Measurements from ENCODE around the gene ISG20.
A peak's percentile ranks its signal among the peaks of the same experiment; 100 is the strongest.

ISG20 gene

GRCh38 chr15:88638626-88639372 lies at the start of gene ISG20:
ISG20 (plus strand) TSS chr15:88639016; CDS start chr15:88639367, 351 bp downstream.
- Histone ChIP-seq H3K9me3 (ENCODE audit: control insufficient read depth in 1 of 2, low read length in 2 of 2) (no peaks in the 10 kb centered on the region), H3K27me3 (ENCODE audit: low read depth, low read length) (no peaks in the 10 kb centered on the region), H3K27ac (ENCODE audit: low read length) (peak within 1 kb of the TSS; percentile 97), H3K36me3 (ENCODE audit: control insufficient read depth in 1 of 2, insufficient read depth in 2 of 2, low read length in 2 of 2) (no peaks in the 10 kb centered on the region), H3K4me1 (ENCODE audit: control insufficient read depth in 1 of 2, insufficient read depth in 2 of 2, low read length in 2 of 2) (peaks cover 15 to 24% of the 10 kb centered on the region in 2 donors), H3K4me3 (ENCODE audit: low read depth in 1 of 2, low read length in 2 of 2) (peak within 1 kb of the TSS; percentile 64 to 70)

- H3K4me1 ChIP-seq (ENCODE audit: control insufficient read depth in 1 of 2, insufficient read depth in 2 of 2, low read length in 2 of 2) = no peaks in the 10 kb centered on the region
These were observed 48.1 kb upstream of the ISG20 start for GRCh38 chr15:88590759-88591158.

DNA sequence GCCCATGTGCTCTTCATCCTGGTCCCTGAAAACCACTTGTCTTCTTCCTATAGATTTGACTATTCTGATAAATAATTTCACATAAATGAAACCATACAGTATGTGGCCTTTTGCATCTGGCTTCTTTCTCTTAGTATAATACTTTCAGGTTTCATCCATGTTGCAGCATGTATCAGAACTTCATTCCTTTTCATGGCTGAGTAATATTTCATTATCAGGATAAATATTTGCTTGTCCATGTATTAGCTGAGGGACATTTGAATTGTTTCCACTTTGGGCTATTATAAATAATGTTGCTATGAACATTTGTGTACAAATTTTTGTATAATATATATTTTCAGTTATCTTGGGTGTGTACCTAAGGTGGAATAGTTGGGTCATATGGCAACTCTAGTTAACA lies 47.4 kb upstream of the ISG20 start:
- H3K4me1 ChIP-seq (ENCODE audit: control insufficient read depth in 1 of 2, insufficient read depth in 2 of 2, low read length in 2 of 2) = no peaks in the 10 kb centered on the region
- H3K27me3 ChIP-seq (ENCODE audit: low read depth, low read length) = no peaks in the 10 kb centered on the region
- H3K27ac ChIP-seq (ENCODE audit: low read length) = no peak overlapping the region
- no peaks in the 10 kb centered on the region for H3K36me3 ChIP-seq (ENCODE audit: control insufficient read depth in 1 of 2, insufficient read depth in 2 of 2, low read length in 2 of 2)
- H3K4me3 ChIP-seq (ENCODE audit: low read depth in 1 of 2, low read length in 2 of 2) = no peak overlapping the region
- H3K9me3 ChIP-seq (ENCODE audit: control insufficient read depth in 1 of 2, low read length in 2 of 2) = no peaks in the 10 kb centered on the region

More at GRCh38 chr15:88590759-88591158, 48.1 kb upstream of the ISG20 start:
- H3K27ac ChIP-seq (ENCODE audit: low read length) = no peak overlapping the region
- no peaks in the 10 kb centered on the region for H3K36me3 ChIP-seq (ENCODE audit: control insufficient read depth in 1 of 2, insufficient read depth in 2 of 2, low read length in 2 of 2)
- H3K9me3 ChIP-seq (ENCODE audit: control insufficient read depth in 1 of 2, low read length in 2 of 2) = no peaks in the 10 kb centered on the region
- no peak overlapping the region for H3K4me3 ChIP-seq (ENCODE audit: low read depth in 1 of 2, low read length in 2 of 2)
- no peaks in the 10 kb centered on the region for H3K27me3 ChIP-seq (ENCODE audit: low read depth, low read length)

- peaks cover 39% of the 10 kb centered on the region for H3K27me3 ChIP-seq (ENCODE audit: low read depth, low read length)
- H3K9me3 ChIP-seq (ENCODE audit: control insufficient read depth in 1 of 2, low read length in 2 of 2) = no peaks in the 10 kb centered on the region
- H3K36me3 ChIP-seq (ENCODE audit: control insufficient read depth in 1 of 2, insufficient read depth in 2 of 2, low read length in 2 of 2) = no peaks in the 10 kb centered on the region
- no peak overlapping the region for H3K4me3 ChIP-seq (ENCODE audit: low read depth in 1 of 2, low read length in 2 of 2)
- H3K4me1 ChIP-seq (ENCODE audit: control insufficient read depth in 1 of 2, insufficient read depth in 2 of 2, low read length in 2 of 2) = peaks cover 0 to 22% of the 10 kb centered on the region in 2 donors
- no peak overlapping the region for H3K27ac ChIP-seq (ENCODE audit: low read length)
These were observed 34.9 kb upstream of the ISG20 start for GRCh38 chr15:88603885-88604284.

GRCh38 chr15:88604381-88605188 lies 34.2 kb upstream of the ISG20 start:
- H3K4me1 ChIP-seq (ENCODE audit: control insufficient read depth in 1 of 2, insufficient read depth in 2 of 2, low read length in 2 of 2) = peaks cover 0 to 22% of the 10 kb centered on the region in 2 donors
- H3K36me3 ChIP-seq (ENCODE audit: control insufficient read depth in 1 of 2, insufficient read depth in 2 of 2, low read length in 2 of 2) = no peaks in the 10 kb centered on the region
- H3K27ac ChIP-seq (ENCODE audit: low read length) = no peak overlapping the region
- H3K4me3 ChIP-seq (ENCODE audit: low read depth in 1 of 2, low read length in 2 of 2) = peak overlapping the region in 1 of 2 donors; percentile 37
- no peaks in the 10 kb centered on the region for H3K9me3 ChIP-seq (ENCODE audit: control insufficient read depth in 1 of 2, low read length in 2 of 2)
- H3K27me3 ChIP-seq (ENCODE audit: low read depth, low read length) = peaks cover 39% of the 10 kb centered on the region

DNA sequence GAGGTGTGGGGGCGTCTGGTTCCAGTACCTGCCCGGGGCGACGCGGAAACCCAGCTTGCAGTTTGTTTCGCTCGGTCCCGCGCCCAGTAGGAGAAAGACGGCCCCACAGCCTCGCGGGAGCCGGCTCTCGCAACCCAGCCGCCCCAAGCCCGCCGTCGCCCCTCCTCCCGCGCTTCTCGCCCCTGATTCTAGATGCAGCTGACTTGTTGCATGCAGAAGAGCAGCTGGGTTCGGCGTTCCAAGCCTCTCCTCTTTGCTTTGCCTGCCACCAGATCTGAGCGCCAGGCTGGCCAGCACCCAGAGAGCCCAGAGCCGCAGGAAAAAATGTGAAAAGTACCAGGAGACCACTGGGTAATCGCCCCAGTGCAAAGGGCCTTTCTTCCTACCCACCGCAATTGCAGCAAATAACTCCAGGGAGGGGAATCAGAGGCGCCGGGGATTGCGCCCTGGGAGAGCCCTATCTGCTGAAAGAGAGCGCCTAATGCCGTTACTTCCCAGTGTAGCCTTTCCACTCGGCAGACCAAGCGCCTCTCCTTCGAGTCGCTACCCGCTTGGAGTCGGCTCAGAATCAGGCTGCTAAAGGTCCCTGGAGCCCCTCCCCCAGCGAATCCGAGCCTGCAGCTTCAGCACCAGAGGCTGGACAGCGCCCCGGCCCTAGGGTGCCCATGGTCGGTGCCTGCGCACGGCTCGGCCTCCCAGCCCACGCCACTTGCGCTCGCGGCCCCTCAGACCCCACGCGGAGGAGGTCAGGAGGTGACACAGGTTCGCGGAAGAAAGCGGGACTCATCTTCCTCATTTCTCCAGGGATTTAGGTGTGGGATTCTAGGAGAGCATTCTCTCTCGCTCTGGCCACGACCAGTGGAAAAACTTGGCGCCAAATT lies 33.4 kb upstream of the ISG20 start:
- no peak overlapping the region for H3K27ac ChIP-seq (ENCODE audit: low read length)

GRCh38 chr15:88606070-88606794 lies 32.6 kb upstream of the ISG20 start:
- Histone ChIP-seq H3K9me3 (ENCODE audit: control insufficient read depth in 1 of 2, low read length in 2 of 2) (no peaks in the 10 kb centered on the region), H3K36me3 (ENCODE audit: control insufficient read depth in 1 of 2, insufficient read depth in 2 of 2, low read length in 2 of 2) (no peaks in the 10 kb centered on the region), H3K27ac (ENCODE audit: low read length) (no peak overlapping the region), H3K4me1 (ENCODE audit: control insufficient read depth in 1 of 2, insufficient read depth in 2 of 2, low read length in 2 of 2) (peaks cover 0 to 22% of the 10 kb centered on the region in 2 donors), H3K27me3 (ENCODE audit: low read depth, low read length) (peaks cover 39% of the 10 kb centered on the region), H3K4me3 (ENCODE audit: low read depth in 1 of 2, low read length in 2 of 2) (peak overlapping the region in 1 of 2 donors; percentile 37)

More for the DNA sequence above, 33.4 kb upstream of the ISG20 start:
- peaks cover 39% of the 10 kb centered on the region for H3K27me3 ChIP-seq (ENCODE audit: low read depth, low read length)
- peak overlapping the region in 1 of 2 donors; percentile 37 for H3K4me3 ChIP-seq (ENCODE audit: low read depth in 1 of 2, low read length in 2 of 2)
- no peaks in the 10 kb centered on the region for H3K9me3 ChIP-seq (ENCODE audit: control insufficient read depth in 1 of 2, low read length in 2 of 2)
- no peaks in the 10 kb centered on the region for H3K36me3 ChIP-seq (ENCODE audit: control insufficient read depth in 1 of 2, insufficient read depth in 2 of 2, low read length in 2 of 2)
- peaks cover 0 to 22% of the 10 kb centered on the region in 2 donors for H3K4me1 ChIP-seq (ENCODE audit: control insufficient read depth in 1 of 2, insufficient read depth in 2 of 2, low read length in 2 of 2)

- Histone ChIP-seq H3K4me3 (ENCODE audit: low read depth in 1 of 2, low read length in 2 of 2) (no peak overlapping the region), H3K27me3 (ENCODE audit: low read depth, low read length) (peaks cover 33% of the 10 kb centered on the region), H3K4me1 (ENCODE audit: control insufficient read depth in 1 of 2, insufficient read depth in 2 of 2, low read length in 2 of 2) (peaks cover 0 to 22% of the 10 kb centered on the region in 2 donors), H3K36me3 (ENCODE audit: control insufficient read depth in 1 of 2, insufficient read depth in 2 of 2, low read length in 2 of 2) (no peaks in the 10 kb centered on the region), H3K27ac (ENCODE audit: low read length) (no peak overlapping the region), H3K9me3 (ENCODE audit: control insufficient read depth in 1 of 2, low read length in 2 of 2) (no peaks in the 10 kb centered on the region)
These were observed 30.9 kb upstream of the ISG20 start for GRCh38 chr15:88607951-88608350.

GRCh38 chr15:88608607-88609181 lies 30.1 kb upstream of the ISG20 start:
- H3K4me1 ChIP-seq (ENCODE audit: control insufficient read depth in 1 of 2, insufficient read depth in 2 of 2, low read length in 2 of 2) = peaks cover 0 to 22% of the 10 kb centered on the region in 2 donors
- H3K36me3 ChIP-seq (ENCODE audit: control insufficient read depth in 1 of 2, insufficient read depth in 2 of 2, low read length in 2 of 2) = no peaks in the 10 kb centered on the region
- H3K27ac ChIP-seq (ENCODE audit: low read length) = no peak overlapping the region
- H3K27me3 ChIP-seq (ENCODE audit: low read depth, low read length) = peaks cover 30% of the 10 kb centered on the region
- H3K4me3 ChIP-seq (ENCODE audit: low read depth in 1 of 2, low read length in 2 of 2) = no peak overlapping the region
- no peaks in the 10 kb centered on the region for H3K9me3 ChIP-seq (ENCODE audit: control insufficient read depth in 1 of 2, low read length in 2 of 2)

GRCh38 chr15:88609344-88610090 lies 29.3 kb upstream of the ISG20 start:
- H3K9me3 ChIP-seq (ENCODE audit: control insufficient read depth in 1 of 2, low read length in 2 of 2) = no peaks in the 10 kb centered on the region
- peaks cover 26% of the 10 kb centered on the region for H3K27me3 ChIP-seq (ENCODE audit: low read depth, low read length)
- peaks cover 0 to 18% of the 10 kb centered on the region in 2 donors for H3K4me1 ChIP-seq (ENCODE audit: control insufficient read depth in 1 of 2, insufficient read depth in 2 of 2, low read length in 2 of 2)
- no peak overlapping the region for H3K4me3 ChIP-seq (ENCODE audit: low read depth in 1 of 2, low read length in 2 of 2)
- H3K36me3 ChIP-seq (ENCODE audit: control insufficient read depth in 1 of 2, insufficient read depth in 2 of 2, low read length in 2 of 2) = no peaks in the 10 kb centered on the region
- no peak overlapping the region for H3K27ac ChIP-seq (ENCODE audit: low read length)
